T-helper 22 cell (primary cell): ENCODE results near the gene CD72.
"Not testable (repeated sequence)": the region's sequence is repeated elsewhere in the genome, so short reads cannot be mapped to it uniquely, and the experiment has no call there.

Experiments
- DNase-seq: peaks from one replicate; pipeline ENCODE4 v3.0.0-alpha.2; 2020; ENCODE audit warnings: low read depth

Gene CD72

DNA sequence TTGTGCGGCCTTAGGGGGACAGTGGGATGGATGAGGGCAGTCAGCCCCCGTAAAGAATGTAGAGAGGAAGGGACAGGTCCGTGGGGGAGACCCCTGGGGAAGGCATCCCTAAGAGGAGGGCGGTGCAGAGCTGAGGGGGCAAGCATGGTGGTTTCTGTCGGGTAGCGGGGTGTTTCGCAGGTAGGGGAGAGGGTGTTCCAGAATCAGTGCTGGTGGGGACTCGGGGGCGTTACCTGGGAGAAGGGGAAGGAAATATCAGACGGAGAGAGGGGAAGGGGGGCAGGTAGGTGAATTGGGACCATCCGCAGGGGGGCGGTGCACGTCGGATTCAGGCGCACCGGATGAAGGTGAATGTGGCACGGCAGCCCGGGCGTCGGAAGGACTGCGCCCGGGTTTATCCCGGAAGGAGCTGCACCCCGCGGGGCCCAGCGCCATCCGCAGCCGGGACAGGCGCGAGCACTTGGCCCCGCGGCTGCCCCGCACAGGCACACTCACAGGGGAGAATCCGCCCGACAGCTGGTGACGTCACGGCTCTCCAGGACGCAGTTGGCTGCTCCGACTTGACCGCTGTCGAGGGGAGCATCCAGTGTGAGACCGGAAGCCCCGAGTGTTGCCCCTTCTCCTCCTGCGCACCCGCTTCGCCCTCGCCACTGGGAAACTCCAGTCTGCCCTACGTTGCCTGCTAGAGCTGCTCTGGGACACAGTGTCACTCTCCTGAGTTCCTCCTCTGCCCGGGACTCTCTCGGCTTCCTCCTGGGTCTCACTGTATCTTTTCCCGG, 1.3 kb downstream of the CD72 start:
- peak; percentile 60 for DNase-seq

GRCh38 chr9:35615981-35616680, 2.1 kb downstream of the CD72 start:
- no peak for DNase-seq

GRCh38 chr9:35612843-35613242, 5.4 kb downstream of the CD72 start:
- no peak for DNase-seq

GRCh38 chr9:35612066-35612465, 6.1 kb downstream of the CD72 start:
- not testable (repeated sequence) for DNase-seq

DNA sequence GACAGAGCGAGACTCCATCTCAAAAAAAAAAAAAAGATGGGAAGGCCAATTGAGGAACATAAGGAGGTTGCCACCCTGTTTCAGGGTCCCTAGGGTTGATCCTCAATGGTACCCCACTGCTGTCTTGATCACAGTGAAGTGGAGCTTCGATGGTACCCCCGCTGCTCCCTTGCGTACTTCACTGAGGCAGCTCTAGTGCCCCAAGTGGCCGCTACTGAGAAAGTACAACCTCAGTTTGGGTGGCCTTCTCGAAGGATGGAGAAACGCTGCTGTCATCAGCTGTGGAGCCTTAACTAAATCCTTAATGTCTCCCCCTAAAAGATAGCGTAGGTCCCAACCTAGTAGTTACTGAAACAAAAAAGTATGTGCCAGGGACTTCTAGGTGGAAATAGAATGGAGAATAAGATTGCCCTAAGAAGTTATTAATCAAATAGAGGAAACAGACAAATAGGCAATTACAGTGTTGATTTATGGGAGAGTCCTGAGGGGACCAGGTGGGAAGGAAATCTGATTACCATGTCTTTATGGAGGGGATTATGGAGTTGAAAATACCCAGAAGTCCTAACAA, 6.9 kb downstream of the CD72 start:
- DNase-seq: peak; percentile 20

DNA sequence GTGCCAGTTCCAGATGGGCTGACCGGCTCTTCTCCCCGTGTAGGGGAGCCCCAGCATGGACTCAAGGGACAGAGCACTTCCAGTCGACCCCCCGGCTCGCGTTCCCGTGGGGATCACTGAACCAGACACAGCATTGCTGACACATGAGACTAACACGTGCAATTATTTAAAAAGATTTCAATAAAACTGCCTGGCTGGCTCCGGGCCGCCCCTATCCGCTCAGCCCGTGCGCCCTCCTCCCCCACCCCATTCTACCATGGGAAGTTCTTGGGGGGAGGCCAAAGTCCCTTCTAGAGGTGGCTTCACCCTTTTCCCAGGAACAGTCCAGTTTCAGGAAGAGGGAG, 8.4 kb downstream of the CD72 start:
- DNase-seq: no peak

DNA sequence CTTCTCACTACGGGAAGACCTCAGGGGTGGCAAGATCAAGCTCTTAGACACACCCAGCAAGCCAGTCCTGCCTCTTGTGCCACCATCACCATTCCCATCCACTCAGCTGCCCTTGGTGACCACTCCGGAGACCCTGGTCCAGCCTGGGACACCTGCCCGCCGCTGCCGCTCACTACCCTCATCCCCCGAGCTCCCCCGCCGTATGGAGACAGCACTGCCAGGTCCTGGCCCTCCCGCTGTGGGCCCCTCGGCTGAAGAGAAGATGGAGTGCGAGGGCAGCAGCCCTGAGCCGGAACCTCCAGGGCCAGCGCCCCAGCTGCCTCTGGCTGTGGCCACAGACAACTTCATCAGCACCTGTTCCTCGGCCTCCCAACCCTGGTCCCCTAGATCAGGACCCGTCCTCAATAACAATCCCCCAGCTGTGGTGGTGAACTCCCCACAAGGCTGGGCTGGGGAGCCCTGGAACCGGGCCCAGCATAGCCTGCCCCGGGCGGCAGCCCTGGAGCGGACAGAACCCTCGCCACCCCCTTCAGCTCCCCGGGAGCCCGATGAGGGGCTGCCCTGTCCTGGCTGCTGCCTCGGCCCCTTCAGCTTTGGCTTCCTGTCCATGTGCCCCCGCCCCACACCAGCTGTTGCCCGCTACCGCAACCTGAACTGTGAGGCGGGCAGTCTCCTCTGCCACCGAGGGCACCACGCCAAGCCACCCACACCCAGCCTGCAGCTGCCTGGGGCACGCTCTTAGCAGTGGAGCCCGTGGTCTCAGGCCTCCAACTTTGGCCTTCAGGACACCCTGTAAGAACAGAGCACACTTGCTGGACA, 9.0 kb downstream of the CD72 start:
- no peak for DNase-seq

GRCh38 chr9:35608221-35608620, 10.0 kb downstream of the CD72 start:
- DNase-seq: no peak

GRCh38 chr9:35606726-35607125, 11.5 kb downstream of the CD72 start:
- no peak for DNase-seq

GRCh38 chr9:35606138-35606504, 12.1 kb downstream of the CD72 start:
- DNase-seq: no peak

GRCh38 chr9:35605351-35606137, 12.7 kb downstream of the CD72 start:
- DNase-seq: peak; percentile 9

GRCh38 chr9:35604578-35605350, 13.4 kb downstream of the CD72 start, which contains the start of gene TESK1:
Gene TESK1 (plus strand): TSS chr9:35605262. CDS start chr9:35605620, 358 bp downstream.
- DNase-seq: peak; percentile 71

GRCh38 chr9:35603986-35604577, 14.1 kb downstream of the CD72 start:
- peak; percentile 99 for DNase-seq

DNA sequence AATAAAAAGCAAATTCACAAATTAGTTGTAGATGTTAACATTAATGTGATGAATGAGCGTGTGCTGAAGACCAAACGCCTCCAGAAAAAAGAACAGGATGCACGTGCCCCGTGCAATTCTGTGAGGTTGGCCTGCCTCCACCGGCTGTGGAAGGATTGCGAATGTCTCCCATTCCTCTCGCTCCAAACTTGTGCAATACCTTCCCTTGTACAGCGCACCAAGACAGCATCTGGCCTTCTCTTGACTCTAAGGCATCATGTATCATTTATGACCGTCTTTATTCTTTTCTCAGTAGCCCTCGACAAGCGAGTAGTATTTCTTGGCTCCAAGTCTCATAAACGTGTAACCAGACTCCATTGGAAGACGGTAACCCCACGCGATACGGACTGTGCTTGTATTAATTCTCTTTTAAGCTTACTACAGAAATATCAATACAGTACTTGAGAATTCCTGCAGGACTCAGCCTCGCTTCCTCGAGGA, 14.7 kb downstream of the CD72 start:
- DNase-seq: no peak

DNA sequence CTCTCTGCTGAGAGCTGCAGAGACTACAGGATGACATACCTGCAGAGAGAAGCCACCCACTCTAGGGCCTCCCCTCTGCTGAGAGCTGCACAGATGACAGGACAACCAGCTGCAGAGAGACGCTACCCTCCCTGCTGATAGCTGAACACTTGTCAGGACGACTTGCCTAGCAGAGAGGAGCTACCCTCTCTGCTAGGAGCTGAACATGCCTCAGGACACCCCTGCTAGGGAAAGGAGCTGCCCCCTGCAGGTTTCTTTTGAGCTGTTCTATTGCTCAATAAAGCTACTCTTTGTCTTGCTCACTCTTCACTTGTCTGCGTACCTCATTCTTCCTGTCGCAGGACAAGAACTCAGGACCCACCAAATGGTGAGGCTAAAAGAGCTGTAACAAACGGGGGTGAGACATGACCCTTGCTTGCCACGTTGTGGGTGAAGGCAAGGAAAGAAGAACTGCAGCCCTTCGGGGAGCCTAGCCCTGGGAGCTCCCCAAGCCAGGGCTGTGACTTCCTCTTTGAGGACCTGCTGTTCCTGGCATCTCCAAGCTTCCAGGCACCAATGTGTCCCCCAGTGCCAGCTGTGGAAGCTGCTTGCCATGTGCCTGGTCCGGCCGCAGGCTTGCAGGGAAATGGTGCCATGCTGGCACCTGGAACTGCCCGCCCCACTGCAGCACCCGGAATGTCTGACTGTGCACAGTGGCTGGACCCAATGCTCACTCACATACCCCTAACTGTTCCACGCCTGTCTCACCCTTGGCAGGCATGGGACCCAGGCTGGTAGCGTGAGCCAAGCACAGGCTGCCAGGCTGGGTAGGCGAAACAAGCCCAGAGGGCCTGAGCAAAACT, 18.2 kb downstream of the CD72 start:
- DNase-seq: no peak

DNA sequence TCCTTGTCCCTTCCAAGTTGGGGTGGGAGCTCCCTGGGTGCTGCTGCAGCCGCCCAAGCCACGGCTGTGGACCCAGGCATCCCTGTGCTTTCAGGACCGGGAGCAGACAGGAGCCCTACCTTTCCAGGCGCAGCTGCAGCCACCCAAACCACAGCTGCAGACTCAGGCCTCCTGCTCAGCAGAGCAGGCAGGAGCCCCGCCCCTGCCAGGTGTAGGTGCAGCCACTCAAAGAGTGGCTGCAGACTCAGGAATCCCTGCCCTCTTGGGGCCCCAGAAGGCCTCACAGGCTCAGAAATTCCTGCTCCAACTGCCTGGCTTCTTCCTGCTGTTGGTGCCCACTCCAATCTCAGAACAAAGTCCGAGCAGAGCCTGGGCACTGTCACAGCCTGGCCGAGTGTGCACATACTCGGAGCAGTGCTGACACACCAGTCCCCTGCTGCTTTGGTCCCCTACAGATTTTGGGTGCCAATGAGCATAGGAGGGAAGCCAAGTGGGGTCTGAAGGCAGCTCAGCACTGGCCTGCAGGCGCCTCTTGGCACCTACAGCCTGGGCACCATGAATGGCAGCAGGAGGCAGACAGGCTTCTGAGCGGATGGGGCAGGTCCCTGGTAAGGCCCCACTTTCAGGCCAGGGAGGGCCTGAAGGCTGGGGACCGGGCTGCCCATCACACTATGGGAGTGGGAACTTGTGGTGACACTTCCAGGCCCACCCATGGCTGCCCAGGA, 19.2 kb downstream of the CD72 start:
- no peak for DNase-seq

GRCh38 chr9:35596907-35597306, 21.3 kb downstream of the CD72 start:
- DNase-seq: not testable (repeated sequence)

- no peak for DNase-seq
Measured at GRCh38 chr9:35594471-35594870, 23.7 kb downstream of the CD72 start.

DNA sequence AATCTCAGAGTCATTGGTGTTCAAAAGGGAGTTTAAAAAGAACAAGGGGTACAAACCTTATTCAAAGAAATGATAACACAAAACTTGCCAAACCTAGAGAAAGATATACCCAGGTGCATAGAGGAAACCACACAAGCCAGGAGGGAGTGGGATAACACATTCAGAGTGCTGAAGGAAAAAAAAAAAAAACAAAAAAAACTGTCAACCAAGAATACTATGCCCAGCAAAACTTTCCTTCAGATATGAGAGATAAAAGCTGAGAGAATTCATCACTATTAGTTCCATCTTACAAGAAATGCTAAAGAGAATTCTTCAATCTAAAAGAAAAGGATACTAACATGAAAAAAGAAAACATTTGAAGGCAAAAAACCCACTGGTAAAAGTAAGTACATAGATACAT, 24.6 kb downstream of the CD72 start:
- no peak for DNase-seq
